HepG2 (cell line): Measurements from ENCODE around the gene TGFBI. TPM values are rescaled to one million over a fixed set of nuclear protein-coding genes. Genes with fewer than 3 reads are reported as not detected.

ENCODE experiments used
- JUNB ChIP-seq: sonication (generic); formaldehyde crosslinking; IDR thresholded peaks from 2 replicates; pipeline ENCODE4 v1.8.0; 2022; ENCODE audit warnings: missing genetic modification reagents, mild to moderate bottlenecking, borderline replicate concordance
- RARA ChIP-seq: IDR thresholded peaks from 2 replicates; pipeline ENCODE4 v1.6.1; 2016; ENCODE audit warnings: missing genetic modification reagents, missing compliant biosample characterization
- SALL2 ChIP-seq: sonication (generic); formaldehyde crosslinking; IDR thresholded peaks from 2 replicates; pipeline ENCODE4 v1.8.1; 2023; ENCODE audit warnings: mild to moderate bottlenecking, missing genetic modification reagents, inconsistent platforms
- SUZ12 ChIP-seq: fragments of 150-350 bp; IDR thresholded peaks from 2 replicates; pipeline ENCODE4 v1.6.1; 2014; ENCODE audit warnings: low read depth, low read length
- TGIF2 ChIP-seq: IDR thresholded peaks from 2 replicates; pipeline ENCODE4 v1.6.1; 2016; ENCODE audit warnings: control low read depth, missing compliant biosample characterization
- THAP11 ChIP-seq: IDR thresholded peaks from 2 replicates; pipeline ENCODE4 v1.6.1; 2016; ENCODE audit warnings: missing biosample characterization, missing genetic modification reagents
- ZFP1 ChIP-seq: IDR thresholded peaks from 2 replicates; pipeline ENCODE4 v1.6.1; 2016
- ZFP37 ChIP-seq: sonication (generic); formaldehyde crosslinking; IDR thresholded peaks from 2 replicates; pipeline ENCODE4 v1.4.0; 2020; ENCODE audit warnings: missing genetic modification reagents, borderline replicate concordance
- ZNF274 ChIP-seq: sonication (generic); formaldehyde crosslinking; IDR thresholded peaks from 2 replicates; pipeline ENCODE4 v1.5.1; 2020; ENCODE audit warnings: mild to moderate bottlenecking, missing genetic modification reagents
- ZNF326 ChIP-seq: sonication (generic); formaldehyde crosslinking; IDR thresholded peaks from 2 replicates; pipeline ENCODE4 v1.4.0; 2020; ENCODE audit warnings: missing genetic modification reagents, borderline replicate concordance
- ZNF431 ChIP-seq: sonication (generic); formaldehyde crosslinking; IDR thresholded peaks from 2 replicates; pipeline ENCODE4 v1.9.0; 2022; ENCODE audit warnings: missing genetic modification reagents, low read depth, mild to moderate bottlenecking, borderline replicate concordance
- ZNF607 ChIP-seq: sonication (generic); formaldehyde crosslinking; IDR thresholded peaks from 2 replicates; pipeline ENCODE4 v1.5.1; 2020; ENCODE audit warnings: missing genetic modification reagents, mild to moderate bottlenecking, borderline replicate concordance
- ZNF619 ChIP-seq: sonication (generic); formaldehyde crosslinking; IDR thresholded peaks from 2 replicates; pipeline ENCODE4 v1.4.0; 2020; ENCODE audit warnings: mild to moderate bottlenecking, missing genetic modification reagents
- ZNF644 ChIP-seq: IDR thresholded peaks from 2 replicates; pipeline ENCODE4 v1.6.1; 2016; ENCODE audit warnings: low read depth
- ZNF670 ChIP-seq: sonication (generic); formaldehyde crosslinking; IDR thresholded peaks from 2 replicates; pipeline ENCODE4 v1.8.0; 2022; ENCODE audit warnings: mild to moderate bottlenecking, missing genetic modification reagents, borderline replicate concordance
- ZNF792 ChIP-seq: IDR thresholded peaks from 2 replicates; pipeline ENCODE4 v1.6.1; 2016
- polyA plus RNA-seq, 8 experiments: library from polyadenylated mRNA; depleted of rRNA in 3 of 8; stranded (reverse) in 7 of 8; unstranded in 1 of 8; fragments of >200 nt; fragmentation: Illumina TruSeq in 4 of 8; extraction: Trizol in 4 of 8; gene quantifications; 2 replicates each; pipeline versions ENCODE4 v1.2.1 to v1.2.3, GENCODE V29; 2011 to 2016; ENCODE audit warnings: low read depth in 4 of 8, missing spikeins in 1 of 8, mixed read lengths in 1 of 8; ENCODE audit not compliant: insufficient read depth in 1 of 8
- total RNA-seq, 5 experiments: library from RNA; depleted of rRNA; stranded (reverse); fragments of >200 nt; fragmentation: Illumina TruSeq; extraction: Trizol; gene quantifications; 2 replicates each; pipeline ENCODE4 v1.2.3, GENCODE V29; 2016; ENCODE audit warnings: low read depth in 1 of 5
- TF ChIP-seq, protein P1 (sequence below), 2 experiments: sonication (generic) in 1 of 2; formaldehyde crosslinking in 1 of 2; IDR thresholded peaks; 2 replicates each; pipeline versions ENCODE4 v1.4.0 to v1.6.1; 2016 to 2020; ENCODE audit warnings: borderline replicate concordance in 1 of 2, low read depth in 1 of 2, mild to moderate bottlenecking in 1 of 2, missing genetic modification reagents in 1 of 2
- TF ChIP-seq, protein P2 (sequence below): sonication (generic); formaldehyde crosslinking; IDR thresholded peaks from 2 replicates; pipeline ENCODE4 v1.4.0; 2020; ENCODE audit warnings: missing genetic modification reagents, borderline replicate concordance
- TF ChIP-seq, protein P3 (sequence below): sonication (generic); formaldehyde crosslinking; IDR thresholded peaks from 2 replicates; pipeline ENCODE4 v1.4.0; 2020; ENCODE audit warnings: missing genetic modification reagents
- TF ChIP-seq, protein P4 (sequence below): IDR thresholded peaks from 2 replicates; pipeline ENCODE4 v1.6.1; 2016; ENCODE audit warnings: control low read depth

Gene TGFBI
- total and polyA plus RNA-seq, 2 of the 13 experiments (the other 11 are each of a cell fraction or from before 2014, with no cell fraction given) = 275 to 457 TPM

DNA sequence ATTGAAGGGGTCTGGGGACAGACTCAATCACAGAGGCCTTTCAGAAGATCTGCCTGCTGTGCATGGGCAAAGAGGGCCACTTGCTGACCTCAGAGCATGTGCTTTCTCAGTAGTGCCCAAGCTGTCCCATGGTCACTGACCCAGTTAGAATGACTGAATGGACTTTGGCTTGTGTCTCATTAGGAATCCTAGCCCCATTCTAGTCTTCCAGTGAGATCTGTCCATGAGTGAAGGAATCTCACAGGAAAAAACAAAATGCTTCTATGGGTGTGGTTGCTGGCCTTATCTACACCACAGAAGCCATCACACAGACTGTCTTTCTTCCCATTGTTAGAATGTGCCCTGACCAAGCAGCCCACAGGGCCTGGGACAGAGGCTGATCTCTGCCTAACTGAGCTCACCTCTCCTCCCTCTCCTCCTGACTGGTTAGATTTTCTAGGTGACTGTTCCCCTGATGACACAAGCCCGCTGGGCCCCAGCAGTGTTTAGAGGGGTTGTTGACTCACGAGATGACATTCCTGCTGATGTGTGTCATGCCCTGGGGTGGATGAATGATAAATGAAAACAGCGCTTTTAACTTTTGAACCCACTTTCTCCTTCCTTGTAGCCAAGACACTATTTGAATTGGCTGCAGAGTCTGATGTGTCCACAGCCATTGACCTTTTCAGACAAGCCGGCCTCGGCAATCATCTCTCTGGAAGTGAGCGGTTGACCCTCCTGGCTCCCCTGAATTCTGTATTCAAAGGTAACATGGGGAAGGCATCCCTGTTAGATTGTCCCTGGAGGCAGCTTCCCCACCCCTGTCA lies 24.8 kb downstream of the TGFBI start (continued):
- TF ChIP-seq TGIF2 (CRISPR knock-in tag) (0 out of 2 replicates have a peak, but pooled peaks have one; percentile 36), SALL2 (CRISPR knock-in tag) (peak; percentile 81; the same call in 1 of the 2 replicates), ZFP37 (CRISPR knock-in tag) (peak; percentile 77; the same call in 1 of the 2 replicates), ZNF431 (no peak), ZNF619 (CRISPR knock-in tag) (no peak), ZFP1 (CRISPR knock-in tag) (peak; percentile 60; the same call in 1 of the 2 replicates), RARA (CRISPR knock-in tag) (peak; percentile 99), ZNF607 (peak; percentile 66; the same call in 1 of the 2 replicates), ZNF274 (CRISPR knock-in tag) (no peak), ZNF792 (CRISPR knock-in tag) (peak; percentile 94), JUNB (CRISPR knock-in tag) (peak; percentile 92), ZNF326 (CRISPR knock-in tag) (no peak), ZNF670 (CRISPR knock-in tag) (peak; percentile 87; the same call in 1 of the 2 replicates), THAP11 (peak; percentile 78), SUZ12 (no peak), ZNF644 (CRISPR knock-in tag) (peak; percentile 36; the same call in 1 of the 2 replicates)
- TF ChIP-seq, protein P1, sequence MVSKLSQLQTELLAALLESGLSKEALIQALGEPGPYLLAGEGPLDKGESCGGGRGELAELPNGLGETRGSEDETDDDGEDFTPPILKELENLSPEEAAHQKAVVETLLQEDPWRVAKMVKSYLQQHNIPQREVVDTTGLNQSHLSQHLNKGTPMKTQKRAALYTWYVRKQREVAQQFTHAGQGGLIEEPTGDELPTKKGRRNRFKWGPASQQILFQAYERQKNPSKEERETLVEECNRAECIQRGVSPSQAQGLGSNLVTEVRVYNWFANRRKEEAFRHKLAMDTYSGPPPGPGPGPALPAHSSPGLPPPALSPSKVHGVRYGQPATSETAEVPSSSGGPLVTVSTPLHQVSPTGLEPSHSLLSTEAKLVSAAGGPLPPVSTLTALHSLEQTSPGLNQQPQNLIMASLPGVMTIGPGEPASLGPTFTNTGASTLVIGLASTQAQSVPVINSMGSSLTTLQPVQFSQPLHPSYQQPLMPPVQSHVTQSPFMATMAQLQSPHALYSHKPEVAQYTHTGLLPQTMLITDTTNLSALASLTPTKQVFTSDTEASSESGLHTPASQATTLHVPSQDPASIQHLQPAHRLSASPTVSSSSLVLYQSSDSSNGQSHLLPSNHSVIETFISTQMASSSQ (IDR thresholded peaks at IDR 0.05; ENCODE audit: low read depth) = peak; percentile 80
- TF ChIP-seq, protein P1 (CRISPR knock-in tag; IDR thresholded peaks at IDR 0.05; ENCODE audit: borderline replicate concordance) = peak; percentile 93
- TF ChIP-seq, protein P2, sequence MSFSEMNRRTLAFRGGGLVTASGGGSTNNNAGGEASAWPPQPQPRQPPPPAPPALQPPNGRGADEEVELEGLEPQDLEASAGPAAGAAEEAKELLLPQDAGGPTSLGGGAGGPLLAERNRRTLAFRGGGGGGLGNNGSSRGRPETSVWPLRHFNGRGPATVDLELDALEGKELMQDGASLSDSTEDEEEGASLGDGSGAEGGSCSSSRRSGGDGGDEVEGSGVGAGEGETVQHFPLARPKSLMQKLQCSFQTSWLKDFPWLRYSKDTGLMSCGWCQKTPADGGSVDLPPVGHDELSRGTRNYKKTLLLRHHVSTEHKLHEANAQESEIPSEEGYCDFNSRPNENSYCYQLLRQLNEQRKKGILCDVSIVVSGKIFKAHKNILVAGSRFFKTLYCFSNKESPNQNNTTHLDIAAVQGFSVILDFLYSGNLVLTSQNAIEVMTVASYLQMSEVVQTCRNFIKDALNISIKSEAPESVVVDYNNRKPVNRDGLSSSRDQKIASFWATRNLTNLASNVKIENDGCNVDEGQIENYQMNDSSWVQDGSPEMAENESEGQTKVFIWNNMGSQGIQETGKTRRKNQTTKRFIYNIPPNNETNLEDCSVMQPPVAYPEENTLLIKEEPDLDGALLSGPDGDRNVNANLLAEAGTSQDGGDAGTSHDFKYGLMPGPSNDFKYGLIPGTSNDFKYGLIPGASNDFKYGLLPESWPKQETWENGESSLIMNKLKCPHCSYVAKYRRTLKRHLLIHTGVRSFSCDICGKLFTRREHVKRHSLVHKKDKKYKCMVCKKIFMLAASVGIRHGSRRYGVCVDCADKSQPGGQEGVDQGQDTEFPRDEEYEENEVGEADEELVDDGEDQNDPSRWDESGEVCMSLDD (CRISPR knock-in tag) = peak; percentile 77; the same call in 1 of the 2 replicates
- TF ChIP-seq, protein P3, sequence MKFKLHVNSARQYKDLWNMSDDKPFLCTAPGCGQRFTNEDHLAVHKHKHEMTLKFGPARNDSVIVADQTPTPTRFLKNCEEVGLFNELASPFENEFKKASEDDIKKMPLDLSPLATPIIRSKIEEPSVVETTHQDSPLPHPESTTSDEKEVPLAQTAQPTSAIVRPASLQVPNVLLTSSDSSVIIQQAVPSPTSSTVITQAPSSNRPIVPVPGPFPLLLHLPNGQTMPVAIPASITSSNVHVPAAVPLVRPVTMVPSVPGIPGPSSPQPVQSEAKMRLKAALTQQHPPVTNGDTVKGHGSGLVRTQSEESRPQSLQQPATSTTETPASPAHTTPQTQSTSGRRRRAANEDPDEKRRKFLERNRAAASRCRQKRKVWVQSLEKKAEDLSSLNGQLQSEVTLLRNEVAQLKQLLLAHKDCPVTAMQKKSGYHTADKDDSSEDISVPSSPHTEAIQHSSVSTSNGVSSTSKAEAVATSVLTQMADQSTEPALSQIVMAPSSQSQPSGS (CRISPR knock-in tag) = peak; percentile 99
- TF ChIP-seq, protein P4, sequence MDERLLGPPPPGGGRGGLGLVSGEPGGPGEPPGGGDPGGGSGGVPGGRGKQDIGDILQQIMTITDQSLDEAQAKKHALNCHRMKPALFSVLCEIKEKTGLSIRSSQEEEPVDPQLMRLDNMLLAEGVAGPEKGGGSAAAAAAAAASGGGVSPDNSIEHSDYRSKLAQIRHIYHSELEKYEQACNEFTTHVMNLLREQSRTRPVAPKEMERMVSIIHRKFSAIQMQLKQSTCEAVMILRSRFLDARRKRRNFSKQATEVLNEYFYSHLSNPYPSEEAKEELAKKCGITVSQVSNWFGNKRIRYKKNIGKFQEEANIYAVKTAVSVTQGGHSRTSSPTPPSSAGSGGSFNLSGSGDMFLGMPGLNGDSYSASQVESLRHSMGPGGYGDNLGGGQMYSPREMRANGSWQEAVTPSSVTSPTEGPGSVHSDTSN (CRISPR knock-in tag) = peak; percentile 39
